Suprapubic skin (tissue), 4 donors: ENCODE results near the gene ZNF641.

ENCODE experiments used
- EP300 ChIP-seq: sonication (generic); formaldehyde crosslinking; IDR thresholded peaks from one replicate; pipeline ENCODE4 v1.6.1; 2017; ENCODE audit warnings: antibody characterized with exemption
- POLR2A ChIP-seq, 2 donors: fragments of 450-650 bp; IDR thresholded peaks; one replicate each; pipeline ENCODE4 v1.6.1; 2017; ENCODE audit warnings: antibody characterized with exemption in 2 of 2, mild to moderate bottlenecking in 2 of 2, moderate library complexity in 2 of 2
- POLR2AphosphoS5 ChIP-seq, 3 donors: sonication (generic); formaldehyde crosslinking; IDR thresholded peaks; one replicate each; pipeline ENCODE4 v1.6.1; 2017; ENCODE audit warnings: antibody characterized with exemption in 3 of 3
- TF ChIP-seq, protein P1 (sequence below), 2 donors: fragments of 200-600 bp in 1 of 2; fragments of 450-650 bp in 1 of 2; sonication (generic) in 1 of 2; IDR thresholded peaks; one replicate each; pipeline ENCODE4 v1.5.1; 2016 to 2019; ENCODE audit warnings: antibody characterized with exemption in 2 of 2, mild to moderate bottlenecking in 1 of 2, moderate library complexity in 1 of 2

DNA sequence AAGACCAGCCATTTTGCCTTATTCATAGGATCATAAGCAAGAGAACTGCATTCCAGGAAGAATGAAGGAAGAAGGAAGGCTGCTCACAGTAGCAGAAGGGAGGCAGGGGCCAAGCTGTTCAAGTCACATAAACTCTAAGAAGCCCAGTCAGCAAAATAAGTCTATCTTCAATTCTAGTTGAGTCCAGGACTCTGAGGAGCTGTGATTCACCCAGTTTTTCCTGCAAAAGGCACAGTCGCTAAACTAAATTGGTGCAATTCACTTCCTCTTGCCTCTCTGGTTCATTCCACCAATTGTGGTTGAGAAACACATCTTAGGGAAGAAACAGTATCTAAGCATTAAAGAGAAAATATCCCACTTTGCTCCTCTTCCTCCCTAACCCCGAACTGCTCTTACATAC, 9.8 kb downstream of the ZNF641 start:
- TF ChIP-seq, protein P1, sequence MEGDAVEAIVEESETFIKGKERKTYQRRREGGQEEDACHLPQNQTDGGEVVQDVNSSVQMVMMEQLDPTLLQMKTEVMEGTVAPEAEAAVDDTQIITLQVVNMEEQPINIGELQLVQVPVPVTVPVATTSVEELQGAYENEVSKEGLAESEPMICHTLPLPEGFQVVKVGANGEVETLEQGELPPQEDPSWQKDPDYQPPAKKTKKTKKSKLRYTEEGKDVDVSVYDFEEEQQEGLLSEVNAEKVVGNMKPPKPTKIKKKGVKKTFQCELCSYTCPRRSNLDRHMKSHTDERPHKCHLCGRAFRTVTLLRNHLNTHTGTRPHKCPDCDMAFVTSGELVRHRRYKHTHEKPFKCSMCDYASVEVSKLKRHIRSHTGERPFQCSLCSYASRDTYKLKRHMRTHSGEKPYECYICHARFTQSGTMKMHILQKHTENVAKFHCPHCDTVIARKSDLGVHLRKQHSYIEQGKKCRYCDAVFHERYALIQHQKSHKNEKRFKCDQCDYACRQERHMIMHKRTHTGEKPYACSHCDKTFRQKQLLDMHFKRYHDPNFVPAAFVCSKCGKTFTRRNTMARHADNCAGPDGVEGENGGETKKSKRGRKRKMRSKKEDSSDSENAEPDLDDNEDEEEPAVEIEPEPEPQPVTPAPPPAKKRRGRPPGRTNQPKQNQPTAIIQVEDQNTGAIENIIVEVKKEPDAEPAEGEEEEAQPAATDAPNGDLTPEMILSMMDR (IDR thresholded peaks at IDR 0.05), result no peak
- TF ChIP-seq POLR2A (IDR thresholded peaks at IDR 0.05) (no peak), EP300 (no peak), POLR2AphosphoS5 (IDR thresholded peaks at IDR 0.05) (no peak)
